NCI-H345 (cell line): ENCODE results near the gene TSEN54.
A peak's percentile ranks its signal among the peaks of the same experiment; 100 is the strongest.
"Not testable (repeated sequence)": the region's sequence is repeated elsewhere in the genome, so short reads cannot be mapped to it uniquely, and the experiment has no call there.

Experiments
- DNase-seq: peaks from one replicate; lab custom pipeline; 2025; lab: John Stamatoyannopoulos, UW

The TSEN54 gene

GRCh38 chr17:75516255-75516618, at the start of gene TSEN54:
TSEN54 (plus strand) TSS chr17:75516528; CDS start chr17:75516561, 33 bp downstream.
- peak; percentile 98 for DNase-seq

DNA sequence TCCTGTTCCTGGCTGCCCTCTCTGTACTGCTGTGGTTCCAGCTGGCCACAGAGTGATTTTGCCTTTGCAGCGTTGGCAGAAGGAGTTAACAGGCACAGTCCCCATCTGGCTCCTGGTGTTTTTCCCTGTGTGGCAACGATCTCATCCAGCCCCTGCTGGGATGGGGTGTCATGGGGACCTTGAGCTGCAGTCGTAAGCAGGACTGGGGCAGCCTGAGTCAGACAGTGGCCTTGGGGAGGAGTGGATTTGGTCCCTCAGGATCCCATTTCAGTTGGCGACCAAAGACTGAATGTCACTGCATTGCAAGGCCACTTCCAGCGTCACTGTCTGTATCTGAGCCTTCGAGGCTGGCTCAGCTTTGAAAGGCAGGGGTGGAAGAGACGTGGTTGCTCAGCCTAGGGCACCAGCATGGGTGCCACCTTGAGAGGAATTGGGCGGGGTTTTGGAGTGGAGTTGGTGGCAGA, 48.0 kb upstream of the TSEN54 start:
- DNase-seq: no peak

- DNase-seq: no peak
Observed at GRCh38 chr17:75468779-75469373, 47.5 kb upstream of the TSEN54 start.

DNA sequence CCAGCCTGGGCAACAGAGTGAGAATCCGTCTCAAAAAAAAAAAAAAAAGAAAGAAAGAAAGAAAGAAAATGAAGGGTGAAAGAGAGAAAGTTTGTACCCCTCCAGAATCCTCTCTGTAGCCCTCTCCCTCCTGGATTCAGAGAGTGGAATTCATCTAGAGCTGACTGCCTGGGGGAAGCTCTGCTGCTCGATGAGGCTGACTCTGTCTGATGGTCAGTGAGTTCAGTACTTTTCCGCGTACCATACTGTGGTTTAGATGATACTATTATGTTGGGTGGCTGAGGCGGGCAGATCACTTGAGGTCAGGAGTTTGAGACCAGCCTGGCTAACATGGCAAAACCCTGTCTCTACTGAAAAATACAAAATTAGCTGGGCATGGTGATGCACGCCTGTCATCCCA, 45.1 kb upstream of the TSEN54 start:
- DNase-seq: no peak

- DNase-seq: peak; percentile 82
Observed at GRCh38 chr17:75472119-75472518, 44.2 kb upstream of the TSEN54 start.

GRCh38 chr17:75473246-75473645, 43.1 kb upstream of the TSEN54 start:
- no peak for DNase-seq

DNA sequence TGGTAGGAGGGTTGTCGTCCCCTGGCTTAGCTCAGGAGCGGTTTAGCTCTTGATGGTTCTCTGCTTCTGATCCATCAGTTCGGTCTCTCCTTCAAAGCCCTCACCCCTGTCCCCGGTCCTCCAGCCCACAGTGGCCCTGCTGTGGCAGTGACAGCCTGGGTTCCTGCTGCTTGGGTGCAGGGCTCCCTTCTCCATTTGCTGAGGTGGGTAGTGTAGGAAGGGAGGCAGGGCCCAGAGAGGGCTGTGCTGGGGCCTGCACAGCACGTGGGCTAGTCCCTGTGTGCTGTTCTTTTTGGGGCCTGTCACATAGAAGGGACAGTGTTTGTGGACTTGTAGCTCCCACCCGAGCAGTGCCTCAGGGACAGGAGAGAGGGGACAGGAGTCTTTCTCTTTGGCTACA, 41.6 kb upstream of the TSEN54 start:
- DNase-seq: no peak

DNA sequence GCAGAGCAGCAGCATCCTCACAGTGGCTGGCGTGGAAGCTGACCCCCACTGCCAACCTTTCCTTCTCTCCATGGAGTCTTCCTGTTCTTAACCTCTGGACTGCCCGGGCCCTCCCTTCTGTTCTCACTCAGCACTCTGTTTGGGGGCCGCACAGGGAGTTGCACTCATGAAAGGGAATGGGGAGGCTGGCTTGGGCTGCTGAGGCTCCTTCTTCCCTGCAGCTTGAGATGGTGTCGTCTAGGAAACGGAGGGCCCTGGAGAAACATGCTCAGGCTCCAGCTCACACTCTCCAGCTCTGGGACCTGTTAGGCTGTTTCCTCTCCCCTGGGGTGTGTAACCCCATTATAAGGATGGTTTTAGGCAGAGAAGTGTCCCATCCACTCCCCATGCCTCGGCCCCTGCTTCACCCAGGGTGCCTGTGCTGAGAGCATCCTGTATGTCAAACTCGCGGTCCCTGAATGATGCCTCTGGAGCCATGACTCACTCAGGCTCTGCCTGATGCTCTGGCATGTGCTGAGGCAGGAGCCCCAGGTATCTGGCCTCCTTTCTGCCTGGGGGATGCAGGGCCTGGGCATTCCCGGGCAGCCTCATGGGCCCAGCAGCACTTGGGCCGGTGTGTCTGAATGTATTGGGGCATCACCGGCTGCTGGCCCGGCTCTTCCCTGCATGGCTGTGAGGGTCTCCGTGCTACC, 41.0 kb upstream of the TSEN54 start:
- no peak for DNase-seq

DNA sequence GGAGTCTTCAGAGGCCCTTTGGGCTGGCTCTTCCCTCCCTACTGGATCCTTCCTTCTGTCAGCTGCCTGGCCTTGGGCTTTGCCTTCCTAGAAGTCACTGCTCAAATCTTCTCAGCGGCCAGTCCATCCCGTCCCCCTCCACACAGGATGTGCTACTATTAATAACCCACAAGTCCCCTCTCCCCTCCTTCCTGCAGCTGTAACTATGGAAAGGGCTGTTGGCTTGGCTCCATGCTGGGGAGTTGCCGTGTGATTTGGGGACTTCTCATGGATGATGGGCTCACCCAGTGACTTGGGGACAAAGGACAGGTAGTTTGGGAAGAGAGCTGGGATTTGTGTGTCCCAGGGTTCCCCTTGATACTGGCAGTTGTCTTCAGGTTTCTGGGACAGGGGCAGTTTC, 40.5 kb upstream of the TSEN54 start:
- DNase-seq: no peak

DNA sequence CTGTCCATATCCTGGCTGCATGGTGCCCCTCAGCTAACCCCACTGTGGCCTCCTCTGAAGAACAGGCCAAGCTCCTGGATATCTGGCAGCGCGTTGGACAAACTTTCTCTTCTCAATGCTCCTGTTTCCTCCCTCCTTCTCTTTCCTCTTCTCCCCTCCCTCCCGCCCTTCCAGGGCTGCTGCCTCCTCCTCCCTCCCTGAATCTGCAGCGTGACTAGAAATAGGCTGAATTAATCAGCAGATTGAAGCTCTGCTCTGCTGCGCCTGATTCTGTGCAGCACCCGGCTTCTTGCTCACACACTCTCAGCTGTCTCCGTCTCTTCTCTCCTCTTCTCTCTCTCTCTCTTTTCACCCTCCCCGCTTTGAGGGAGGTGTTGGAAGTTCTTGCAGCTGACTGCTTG, 40.1 kb upstream of the TSEN54 start:
- DNase-seq: no peak

GRCh38 chr17:75476752-75477489, 39.4 kb upstream of the TSEN54 start:
- no peak for DNase-seq

- not testable (repeated sequence) for DNase-seq
Observed at GRCh38 chr17:75477490-75477862, 38.9 kb upstream of the TSEN54 start.

- no peak for DNase-seq
Observed at GRCh38 chr17:75478508-75478907, 37.8 kb upstream of the TSEN54 start.

DNA sequence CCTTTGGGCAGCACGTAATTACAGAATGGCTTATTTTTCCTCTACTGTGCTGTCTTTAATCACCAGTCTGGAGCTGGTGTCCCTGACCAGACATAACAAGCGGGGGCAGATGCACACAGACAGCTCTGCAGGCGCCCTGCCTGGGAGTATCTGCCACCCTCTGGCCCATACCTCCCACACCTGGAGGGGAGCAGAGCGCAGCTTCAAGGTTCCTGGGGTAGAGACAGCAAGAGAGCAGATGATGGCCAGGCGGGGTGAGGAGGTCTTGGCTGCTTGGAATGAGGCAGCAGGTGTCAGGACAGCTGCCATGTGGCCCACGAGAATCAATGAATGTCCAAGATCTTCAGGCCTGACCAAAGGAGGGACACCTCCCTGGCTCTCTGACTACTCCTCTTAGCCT, 36.0 kb upstream of the TSEN54 start:
- no peak for DNase-seq

DNA sequence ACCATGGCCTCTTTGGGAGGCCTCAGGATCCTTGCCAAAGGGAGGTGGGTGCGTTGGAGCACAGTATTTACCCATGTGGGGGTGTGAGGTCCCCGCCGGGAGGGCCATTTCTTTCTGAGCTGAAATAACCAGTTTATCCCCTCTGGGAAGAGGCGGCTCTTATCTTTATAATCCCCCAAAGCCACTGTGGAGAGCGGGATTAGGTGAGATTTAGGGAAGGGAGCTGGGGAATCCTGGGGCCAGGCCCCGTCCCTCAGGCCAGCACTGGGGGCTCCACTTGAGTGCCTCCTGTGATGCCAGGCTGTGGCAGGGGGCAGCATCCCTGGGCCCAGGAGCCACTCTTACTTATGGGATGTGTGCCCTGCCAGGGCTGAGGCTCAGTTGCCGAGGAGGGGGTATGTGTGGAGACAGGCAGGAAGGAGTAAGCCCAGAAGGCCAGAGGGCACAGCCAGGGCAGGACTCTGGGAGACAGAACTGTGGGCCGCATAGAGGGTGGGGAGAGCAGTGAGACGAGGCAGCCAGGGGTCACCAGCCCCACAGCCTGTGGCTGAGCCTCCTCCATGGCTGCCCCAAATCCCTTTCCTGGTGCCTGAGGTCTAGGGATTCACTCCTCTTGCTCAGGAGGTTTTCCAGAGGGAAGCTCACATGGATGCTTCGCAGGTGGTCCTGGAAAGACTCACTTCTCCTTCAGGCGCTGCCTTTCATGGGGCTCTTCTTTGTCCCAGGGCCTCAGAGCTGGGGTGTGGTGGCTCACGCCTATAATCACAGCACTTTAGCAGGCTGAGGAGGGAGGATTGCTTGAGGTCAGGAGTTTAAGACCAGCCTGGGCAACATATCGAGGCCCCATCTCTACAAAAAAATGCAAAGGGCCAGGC, 34.9 kb upstream of the TSEN54 start:
- DNase-seq: no peak

GRCh38 chr17:75482098-75482942, 34.0 kb upstream of the TSEN54 start:
- DNase-seq: no peak

- no peak for DNase-seq
Observed at GRCh38 chr17:75485688-75486087, 30.6 kb upstream of the TSEN54 start.

- no peak for DNase-seq
Observed at GRCh38 chr17:75486151-75486550, 30.2 kb upstream of the TSEN54 start.

DNA sequence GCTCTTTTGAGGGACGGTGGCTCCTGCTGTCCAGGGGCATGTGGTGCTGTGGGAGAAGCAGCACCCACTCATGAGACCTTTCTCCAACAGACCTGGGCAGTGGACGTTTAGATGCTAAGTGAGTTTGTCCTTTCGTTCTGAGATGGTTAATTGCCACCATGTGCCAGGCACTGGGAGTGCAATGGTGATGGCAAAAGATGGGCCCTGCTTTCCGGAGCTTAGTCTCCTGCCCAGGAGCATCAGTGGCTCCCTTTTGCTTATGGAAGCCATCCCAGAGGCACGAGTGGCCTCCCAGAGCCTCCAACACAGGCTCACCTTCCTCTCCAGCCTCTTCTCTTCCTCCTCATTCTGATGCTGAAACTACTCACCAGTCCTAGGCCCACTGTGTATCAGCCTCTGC, 29.4 kb upstream of the TSEN54 start:
- no peak for DNase-seq

GRCh38 chr17:75487351-75488070, 28.8 kb upstream of the TSEN54 start:
- DNase-seq: no peak
